WTC11 (cell line): ENCODE results near the gene FZD10. TPM values are rescaled to one million over a fixed set of nuclear protein-coding genes. Genes with fewer than 3 reads are reported as not detected.

Experiments
- ATAC-seq: fragments of 200-7000 bp; cut with Tn5 transposase; 2 replicates; pipeline ENCODE4 v1.10.0; 2021; ENCODE audit warnings: mild to moderate bottlenecking, moderate library complexity
- CTCF ChIA-PET: fragments of 300-600 bp; sonication (Branson Sonifier 250); formaldehyde crosslinking; loops from one replicate; lab custom pipeline; 2021; ENCODE audit warnings: antibody characterized with exemption; lab: Charles Lee
- POLR2A ChIA-PET: fragments of 350-600 bp; sonication (Branson Sonifier 250); formaldehyde crosslinking; loops from one replicate; lab custom pipeline; 2021; ENCODE audit warnings: antibody characterized with exemption; lab: Charles Lee
- DNase-seq: peaks from one replicate; pipeline ENCODE4 v3.0.0; 2021; ENCODE audit warnings: low spot score
- H3K27ac Mint-ChIP-seq: 2 replicates; pipeline ENCODE4 v1.8.0; 2021; ENCODE audit warnings: mixed read lengths
- H3K27me3 Mint-ChIP-seq: 2 replicates; pipeline ENCODE4 v1.8.0; 2021; ENCODE audit warnings: low read depth, mild to moderate bottlenecking, moderate library complexity, mixed read lengths
- H3K36me3 Mint-ChIP-seq: 2 replicates; pipeline ENCODE4 v1.8.0; 2021; ENCODE audit warnings: mixed read lengths
- H3K4me1 Mint-ChIP-seq: 2 replicates; pipeline ENCODE4 v1.8.0; 2022; ENCODE audit warnings: mixed read lengths
- H3K4me3 Mint-ChIP-seq: 2 replicates; pipeline ENCODE4 v1.8.0; 2021; ENCODE audit warnings: mild to moderate bottlenecking, moderate library complexity, mixed read lengths
- H3K9me3 Mint-ChIP-seq: 2 replicates; pipeline ENCODE4 v1.8.0; 2021; ENCODE audit warnings: mixed read lengths
- AFF4 ChIP-seq: sonication (generic); formaldehyde crosslinking; IDR thresholded peaks from 2 replicates; pipeline ENCODE4 v1.8.1; 2023; ENCODE audit warnings: mild to moderate bottlenecking, missing genetic modification reagents, borderline replicate concordance
- CREM ChIP-seq: sonication (generic); formaldehyde crosslinking; IDR thresholded peaks from 2 replicates; pipeline ENCODE4 v1.8.1; 2022; ENCODE audit warnings: mild to moderate bottlenecking, missing genetic modification reagents, moderate library complexity
- E2F1 ChIP-seq: sonication (generic); formaldehyde crosslinking; IDR thresholded peaks from 2 replicates; pipeline ENCODE4 v1.8.0; 2022; ENCODE audit warnings: mild to moderate bottlenecking, missing genetic modification reagents
- EMX1 ChIP-seq: fragments of 250-450 bp; sonication (Bioruptor Pico); IDR thresholded peaks from 2 replicates; pipeline ENCODE4 v1.8.0; 2021; ENCODE audit warnings: mild to moderate bottlenecking
- ETV6 ChIP-seq: sonication (generic); formaldehyde crosslinking; IDR thresholded peaks from 2 replicates; pipeline ENCODE4 v1.8.1; 2022; ENCODE audit warnings: mild to moderate bottlenecking, missing genetic modification reagents
- FOXK1 ChIP-seq: sonication (generic); formaldehyde crosslinking; IDR thresholded peaks from 2 replicates; pipeline ENCODE4 v1.8.0; 2022; ENCODE audit warnings: mild to moderate bottlenecking, moderate library complexity, missing genetic modification reagents
- FOXP1 ChIP-seq: sonication (generic); formaldehyde crosslinking; IDR thresholded peaks from 2 replicates; pipeline ENCODE4 v1.8.0; 2022; ENCODE audit warnings: missing genetic modification reagents, mild to moderate bottlenecking, moderate library complexity, borderline replicate concordance
- GABPB1 ChIP-seq: sonication (generic); formaldehyde crosslinking; IDR thresholded peaks from 2 replicates; pipeline ENCODE4 v1.8.1; 2023; ENCODE audit warnings: mild to moderate bottlenecking, missing genetic modification reagents
- GTF2I ChIP-seq: fragments of 250-450 bp; sonication (Bioruptor Pico); conservative IDR thresholded peaks from 2 replicates; pipeline ENCODE4 v1.4.0; 2021; ENCODE audit warnings: mild to moderate bottlenecking
- HMGXB4 ChIP-seq: sonication (generic); formaldehyde crosslinking; IDR thresholded peaks from 2 replicates; pipeline ENCODE4 v1.8.1; 2023; ENCODE audit warnings: mild to moderate bottlenecking, moderate library complexity, missing genetic modification reagents
- JUN ChIP-seq: sonication (generic); formaldehyde crosslinking; IDR thresholded peaks from 2 replicates; pipeline ENCODE4 v1.8.0; 2023; ENCODE audit warnings: mild to moderate bottlenecking, missing genetic modification reagents
- MYBL2 ChIP-seq: sonication (generic); formaldehyde crosslinking; IDR thresholded peaks from 2 replicates; pipeline ENCODE4 v1.8.1; 2023; ENCODE audit warnings: mild to moderate bottlenecking, moderate library complexity, missing genetic modification reagents
- NR2C2 ChIP-seq: sonication (generic); formaldehyde crosslinking; IDR thresholded peaks from 2 replicates; pipeline ENCODE4 v1.8.0; 2022; ENCODE audit warnings: mild to moderate bottlenecking, missing genetic modification reagents
- PRRX2 ChIP-seq: fragments of 250-450 bp; sonication (Bioruptor Pico); IDR thresholded peaks from 2 replicates; pipeline ENCODE4 v1.8.0; 2021; ENCODE audit warnings: mild to moderate bottlenecking
- SP1 ChIP-seq: sonication (generic); formaldehyde crosslinking; conservative IDR thresholded peaks from 2 replicates; pipeline ENCODE4 v1.8.1; 2022; ENCODE audit warnings: missing genetic modification reagents
- TCF7 ChIP-seq: sonication (generic); formaldehyde crosslinking; IDR thresholded peaks from 2 replicates; pipeline ENCODE4 v1.8.0; 2022; ENCODE audit warnings: mild to moderate bottlenecking, low read depth, missing genetic modification reagents, moderate library complexity
- ZBTB21 ChIP-seq: sonication (generic); formaldehyde crosslinking; IDR thresholded peaks from 2 replicates; pipeline ENCODE4 v1.8.1; 2023; ENCODE audit warnings: mild to moderate bottlenecking, missing genetic modification reagents, borderline replicate concordance
- ZNF396 ChIP-seq: fragments of 250-450 bp; sonication (Bioruptor Pico); IDR thresholded peaks from 2 replicates; pipeline ENCODE4 v1.8.0; 2021; ENCODE audit warnings: mild to moderate bottlenecking, moderate library complexity, borderline replicate concordance
- ZNF532 ChIP-seq: fragments of 250-450 bp; sonication (Bioruptor Pico); IDR thresholded peaks from 2 replicates; pipeline ENCODE4 v1.9.0; 2021; ENCODE audit warnings: mild to moderate bottlenecking, borderline replicate concordance
- ZSCAN18 ChIP-seq: fragments of 250-450 bp; sonication (Bioruptor Pico); IDR thresholded peaks from 2 replicates; pipeline ENCODE4 v2.1.2; 2022; ENCODE audit warnings: mild to moderate bottlenecking, moderate library complexity
- total RNA-seq: library from RNA; stranded (reverse); gene quantifications from 3 replicates; pipeline ENCODE4 v1.2.3, GENCODE V29; 2021

FZD10 gene
- total RNA-seq, 1 experiment from 2014 or later, result 1.1 TPM

- no peaks in the 10 kb centered on the region for H3K4me1 Mint-ChIP-seq
- DNase-seq (no peak), ATAC-seq (no peak)
- POLR2A ChIA-PET, result no interaction called here
- CTCF ChIA-PET, result no interaction called here
- no peak overlapping the region for H3K4me3 Mint-ChIP-seq
- no peak overlapping the region for H3K27ac Mint-ChIP-seq
- TF ChIP-seq ZNF396 (CRISPR knock-in tag) (no peak), GTF2I (CRISPR knock-in tag) (no peak), CREM (CRISPR knock-in tag) (no peak), SP1 (CRISPR knock-in tag) (no peak), MYBL2 (CRISPR knock-in tag) (no peak), FOXK1 (no peak), EMX1 (no peak), NR2C2 (CRISPR knock-in tag) (no peak), GABPB1 (no peak), AFF4 (CRISPR knock-in tag) (no peak), ZNF532 (no peak), HMGXB4 (CRISPR knock-in tag) (no peak), E2F1 (CRISPR knock-in tag) (no peak), JUN (no peak), ZSCAN18 (CRISPR knock-in tag) (no peak), ETV6 (CRISPR knock-in tag) (no peak), PRRX2 (CRISPR knock-in tag) (no peak), FOXP1 (CRISPR knock-in tag) (no peak), TCF7 (CRISPR knock-in tag) (no peak), ZBTB21 (CRISPR knock-in tag) (no peak)
- H3K9me3 Mint-ChIP-seq, result peaks cover 37% of the 10 kb centered on the region
- H3K27me3 Mint-ChIP-seq, result peaks cover 17% of the 10 kb centered on the region
- peaks cover 44% of the 10 kb centered on the region for H3K36me3 Mint-ChIP-seq
Observed at GRCh38 chr12:130199581-130200390, 37.5 kb downstream of the FZD10 start.
